ENCODE data around the gene IGFBP2.

The IGFBP2 gene

GRCh38 chr2:216681683-216682082, 48.5 kb downstream of the IGFBP2 start:
- no peak for DNase-seq (ENCODE audit: low read depth)

GRCh38 chr2:216683846-216684245, 50.6 kb downstream of the IGFBP2 start:
- no peak for DNase-seq (ENCODE audit: low read depth)

DNA sequence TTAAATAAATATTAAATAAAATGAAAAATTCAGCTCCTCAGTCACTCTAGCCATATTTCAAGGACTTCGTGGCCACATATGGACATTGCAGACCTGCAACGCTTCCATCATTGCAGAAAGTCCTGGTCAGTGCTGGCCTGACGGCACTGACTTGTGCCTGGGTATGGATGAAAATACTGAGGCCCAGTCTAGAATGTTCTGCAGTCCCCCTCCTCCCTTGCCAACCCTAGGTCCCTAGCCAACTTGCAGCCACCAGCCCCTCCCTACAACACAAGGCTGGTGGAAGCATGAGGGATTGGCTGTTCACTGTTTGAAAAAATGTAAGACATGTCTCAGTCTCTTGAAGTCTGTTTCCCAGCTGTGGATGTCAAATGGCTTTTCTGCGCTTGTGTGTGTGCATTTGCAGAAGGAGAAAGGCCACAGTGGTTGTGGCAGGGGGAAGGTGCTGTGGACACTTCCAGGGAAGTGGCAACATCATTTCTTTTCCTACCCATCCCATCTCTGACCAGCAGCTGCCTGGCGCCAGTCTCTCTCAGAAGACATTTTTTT, 52.2 kb downstream of the IGFBP2 start:
- DNase-seq (ENCODE audit: low read depth): no peak

- no peak for DNase-seq (ENCODE audit: low read depth)
Observed at GRCh38 chr2:216687111-216687510, 53.9 kb downstream of the IGFBP2 start.

DNA sequence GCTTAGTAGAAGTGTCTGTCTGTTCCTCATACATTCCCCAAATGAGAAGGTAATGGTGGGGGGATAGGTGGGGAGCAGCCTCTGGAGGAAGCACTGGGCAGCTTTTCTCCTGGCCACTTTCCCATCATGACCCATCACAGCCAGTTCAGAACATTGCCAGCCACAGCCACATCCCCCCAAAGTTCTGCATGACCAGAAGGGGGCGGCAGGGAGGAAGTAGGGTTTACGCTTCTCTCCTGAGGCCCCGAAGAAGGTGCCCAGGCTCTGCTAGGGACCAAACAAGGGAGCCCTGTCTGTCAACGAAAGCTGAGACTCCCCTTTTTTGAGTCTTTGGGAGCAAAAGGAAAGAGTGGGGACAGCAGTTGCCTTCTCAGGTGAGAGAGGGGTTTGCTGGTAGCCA, 54.4 kb downstream of the IGFBP2 start:
- DNase-seq (ENCODE audit: low read depth): no peak

GRCh38 chr2:216688731-216689340, 55.6 kb downstream of the IGFBP2 start:
- no peak for DNase-seq (ENCODE audit: low read depth)

- no peak for DNase-seq (ENCODE audit: low read depth)
Observed at GRCh38 chr2:216689397-216689796, 56.2 kb downstream of the IGFBP2 start.

- DNase-seq (ENCODE audit: low read depth): no peak
Observed at GRCh38 chr2:216690456-216690852, 57.2 kb downstream of the IGFBP2 start.

GRCh38 chr2:216690853-216691741, 57.9 kb downstream of the IGFBP2 start:
- DNase-seq (ENCODE audit: low read depth): no peak

DNA sequence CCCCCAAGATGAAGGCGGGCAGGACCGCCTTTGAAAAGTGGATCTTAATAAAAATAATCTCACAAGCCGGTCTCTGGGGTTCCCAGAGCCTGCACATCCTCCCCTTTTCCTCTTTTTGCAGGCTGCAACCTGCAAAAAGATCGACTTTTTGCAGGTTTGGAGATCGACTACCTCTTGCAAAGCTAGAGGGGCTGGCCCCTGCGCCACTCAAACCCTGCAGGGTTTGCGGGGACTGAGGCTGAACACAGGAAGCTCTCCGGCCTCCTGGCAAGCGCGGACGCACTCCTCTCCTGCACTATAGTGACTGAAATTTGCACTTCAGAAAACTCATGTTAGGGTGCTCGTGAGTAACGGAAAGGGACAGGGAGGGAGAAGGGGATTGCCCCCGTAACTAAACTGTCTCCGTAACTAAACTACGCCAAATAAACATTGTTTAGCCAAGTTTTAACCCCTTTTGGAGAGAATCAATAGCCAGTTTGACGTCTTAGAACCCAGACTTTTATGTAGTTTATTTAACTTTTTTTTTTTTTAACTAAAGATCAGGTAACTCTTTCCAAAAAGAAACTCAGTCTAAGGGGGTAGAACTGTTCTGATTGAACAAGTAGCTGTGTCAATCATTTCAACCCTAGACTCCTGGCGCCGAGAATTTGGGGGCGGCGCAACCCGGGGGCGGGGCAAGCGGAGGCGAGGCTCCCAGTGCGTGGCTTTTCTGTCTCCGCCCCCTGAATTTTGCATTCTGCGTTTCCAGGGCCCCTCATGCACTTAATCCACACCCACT, 59.6 kb downstream of the IGFBP2 start:
- DNase-seq (ENCODE audit: low read depth): peak; percentile 66

DNA sequence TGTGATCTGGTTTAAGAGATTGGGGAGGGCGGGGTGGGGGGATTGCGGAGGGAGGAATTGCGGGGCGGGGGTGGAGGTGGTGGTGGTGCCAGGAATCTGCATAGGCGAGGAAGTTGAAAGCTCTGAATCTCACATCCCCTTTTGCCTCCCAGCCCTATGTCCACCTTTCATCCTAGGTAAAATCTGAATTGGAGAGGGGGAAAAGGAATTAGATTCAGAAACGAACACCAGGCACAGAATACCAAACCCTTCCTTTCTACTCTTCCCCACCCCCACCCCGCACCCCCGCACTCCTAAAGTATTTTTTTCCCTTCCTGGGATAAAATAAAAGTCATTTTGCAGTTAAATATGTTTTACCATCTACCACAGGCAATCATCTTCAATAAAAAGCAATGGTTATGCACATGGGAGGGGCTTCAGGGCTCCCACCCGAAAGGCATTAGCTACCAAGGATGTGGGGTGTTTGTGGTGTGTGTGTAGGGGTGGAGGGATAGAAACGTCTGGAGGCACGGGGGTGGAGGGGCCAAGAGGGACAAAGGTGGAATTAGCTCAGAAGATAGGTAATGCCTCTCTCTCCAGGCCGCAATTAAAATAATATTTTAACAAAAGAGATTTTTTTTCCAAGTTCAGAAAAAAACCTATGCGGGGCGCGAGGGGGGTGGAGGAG, 60.3 kb downstream of the IGFBP2 start:
- DNase-seq (ENCODE audit: low read depth): no peak

DNA sequence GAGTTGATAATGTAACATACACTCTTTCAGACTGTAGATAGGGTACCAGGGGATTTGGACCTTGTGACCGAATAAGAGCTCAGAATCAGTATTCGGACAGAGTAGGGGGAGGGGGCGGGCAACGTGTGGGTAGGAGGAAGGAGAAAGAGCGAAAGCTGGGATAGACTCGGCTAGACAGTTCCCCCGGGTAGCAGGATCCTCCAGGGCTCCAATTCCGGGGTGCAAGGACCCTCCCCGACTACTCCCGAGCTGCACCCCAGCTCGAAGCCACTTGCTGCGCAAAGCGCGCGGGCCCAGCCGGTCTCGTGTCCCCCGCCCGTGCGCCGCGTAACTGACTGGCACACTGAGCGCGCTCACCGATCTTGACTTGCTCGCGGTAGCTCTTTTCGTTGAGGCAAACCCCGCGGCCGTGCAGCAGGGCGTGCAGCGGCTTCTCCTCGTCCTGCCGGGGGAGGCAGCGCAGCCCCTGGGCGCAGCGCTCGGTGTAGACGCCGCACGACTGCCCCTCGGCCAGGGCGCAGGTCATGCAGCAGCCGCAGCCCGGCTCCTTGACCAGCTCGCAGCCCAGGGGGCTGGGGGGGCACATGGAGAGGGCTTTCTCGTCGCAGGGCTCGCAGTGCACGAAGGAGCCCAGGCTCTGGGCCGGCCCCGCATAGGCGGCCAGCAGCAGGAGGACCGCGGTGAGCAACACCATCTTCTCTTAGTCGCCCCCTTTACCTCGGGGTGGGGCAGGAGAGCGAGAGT, 61.0 kb downstream of the IGFBP2 start:
- DNase-seq (ENCODE audit: low read depth): no peak

- no peak for DNase-seq (ENCODE audit: low read depth)
Observed at GRCh38 chr2:216694826-216695217, 61.6 kb downstream of the IGFBP2 start.

DNA sequence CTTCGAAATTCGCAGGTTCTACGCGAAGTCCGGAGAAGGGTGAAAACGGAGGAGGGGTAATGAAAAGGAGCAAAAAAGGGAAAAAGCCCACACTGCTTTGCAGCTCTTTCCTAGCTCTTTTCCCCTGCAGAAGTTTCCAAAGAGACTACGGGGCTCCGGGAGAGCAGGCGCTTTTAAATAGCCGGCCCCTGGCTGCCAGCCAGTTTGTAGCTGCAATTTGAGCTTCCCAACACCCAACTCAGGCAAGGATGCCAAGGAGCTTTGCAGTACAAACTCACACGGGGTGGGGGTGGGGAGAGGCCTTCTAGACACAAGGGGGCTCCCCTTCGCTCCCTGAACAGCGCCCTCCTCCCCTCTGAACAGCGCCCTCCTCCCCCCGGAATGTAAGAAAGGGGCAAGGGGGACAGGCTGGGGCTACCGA, 62.2 kb downstream of the IGFBP2 start, which contains the start of gene IGFBP5:
IGFBP5 (minus strand) TSS at position 149 of the 421 bp plus-strand sequence. CDS start 774 bp downstream, outside the sequence.
- DNase-seq (ENCODE audit: low read depth): no peak

DNA sequence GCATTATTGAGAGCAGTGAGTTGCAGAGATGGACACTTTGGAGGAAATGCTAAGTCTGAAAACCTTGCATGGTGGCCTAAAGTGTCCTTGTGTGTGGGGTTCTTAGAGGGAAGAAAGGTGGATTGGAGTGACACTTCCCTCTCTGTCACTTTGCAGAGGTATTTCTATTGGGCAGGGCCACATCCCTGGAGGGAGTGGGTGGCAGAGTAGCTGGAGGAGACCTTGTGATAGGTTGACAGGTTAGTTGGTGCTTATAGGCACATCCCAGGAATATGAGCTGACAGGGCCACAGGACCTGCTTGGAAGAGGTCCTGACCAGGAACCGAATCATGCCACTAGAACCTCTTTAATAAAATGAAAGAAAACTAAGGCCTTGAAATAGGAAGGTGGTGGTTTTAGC, 63.1 kb downstream of the IGFBP2 start:
- no peak for DNase-seq (ENCODE audit: low read depth)

DNA sequence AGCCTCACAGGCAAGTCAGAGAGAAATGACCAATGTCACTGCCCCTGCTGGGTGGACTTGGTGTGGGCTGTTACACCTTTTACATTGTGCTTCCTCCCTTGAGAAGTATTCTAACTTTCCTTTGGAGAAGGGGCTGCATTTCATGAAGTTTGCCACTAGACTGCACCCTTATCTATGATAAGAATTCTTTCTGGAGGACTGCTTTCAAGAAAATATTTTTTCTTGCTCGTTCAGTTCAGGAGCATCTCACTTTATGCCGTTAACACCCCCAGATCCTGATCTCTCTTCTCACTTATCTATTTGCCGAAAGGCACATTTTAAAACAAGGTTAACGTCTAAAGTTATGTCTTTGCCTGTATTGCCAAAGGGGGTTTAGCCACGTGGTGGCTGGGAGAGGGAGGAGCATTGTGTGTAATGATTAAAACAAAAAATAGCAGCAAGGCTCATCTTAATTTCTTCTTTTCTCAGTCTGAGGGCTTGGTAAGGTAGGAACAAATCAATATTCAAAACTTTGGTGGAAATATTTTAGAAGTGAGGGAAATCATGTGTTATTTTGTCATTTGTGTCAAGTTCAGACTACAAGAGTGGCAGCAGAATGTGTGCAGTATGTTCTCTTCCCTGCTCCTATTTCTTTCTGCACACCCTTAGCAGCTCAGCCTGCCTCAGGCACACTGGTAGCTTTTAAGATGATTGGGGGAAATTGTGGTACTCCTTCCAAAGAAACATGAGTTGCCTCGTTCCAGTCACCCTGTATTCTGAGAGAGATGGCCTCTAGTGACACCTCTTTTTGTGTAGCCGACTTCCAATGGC, 63.7 kb downstream of the IGFBP2 start:
- no peak for DNase-seq (ENCODE audit: low read depth)

DNA sequence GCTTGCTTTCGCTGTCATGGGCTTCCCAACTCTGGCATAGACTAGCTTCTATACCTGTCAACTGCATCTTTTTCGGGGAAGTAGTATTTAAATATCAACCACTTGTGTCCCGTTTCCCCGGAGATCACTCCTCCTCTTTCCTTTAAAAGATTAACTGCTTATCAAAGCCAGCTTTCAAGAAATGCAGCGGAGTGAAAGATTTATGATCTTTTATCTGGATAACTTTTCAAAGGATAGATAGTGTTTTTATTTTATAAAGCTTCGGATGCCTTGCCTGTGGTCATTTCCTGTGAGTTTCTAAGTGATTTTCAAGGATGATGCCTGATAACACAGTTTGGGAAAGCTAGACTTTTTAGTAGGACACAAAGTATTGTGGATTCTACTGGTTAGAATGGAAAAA, 65.1 kb downstream of the IGFBP2 start:
- no peak for DNase-seq (ENCODE audit: low read depth)

GRCh38 chr2:216698895-216699294, 65.7 kb downstream of the IGFBP2 start:
- DNase-seq (ENCODE audit: low read depth): no peak

DNA sequence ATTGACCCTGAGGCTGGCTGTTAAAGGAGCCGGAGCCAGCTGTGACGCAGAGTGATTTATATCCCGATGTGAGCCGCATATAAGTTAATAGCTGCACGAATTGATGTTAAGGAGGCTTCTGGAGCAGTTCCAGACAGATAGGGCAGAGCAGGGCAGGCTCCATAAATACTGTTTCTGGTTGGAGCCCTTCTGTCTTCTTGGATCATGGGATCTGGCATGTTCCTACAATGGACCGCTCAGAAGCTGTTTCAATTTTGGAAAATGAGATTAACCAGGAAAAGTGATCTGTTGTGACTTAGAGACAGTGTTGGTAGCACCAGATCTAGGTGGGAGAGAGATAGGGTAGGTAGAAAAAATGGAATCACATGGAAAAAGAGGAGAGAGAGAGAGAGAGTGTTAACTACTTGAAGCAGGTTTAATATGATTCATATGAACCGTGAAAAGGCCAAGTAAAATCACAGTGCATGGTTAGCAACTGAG, 66.9 kb downstream of the IGFBP2 start:
- no peak for DNase-seq (ENCODE audit: low read depth)

DNA sequence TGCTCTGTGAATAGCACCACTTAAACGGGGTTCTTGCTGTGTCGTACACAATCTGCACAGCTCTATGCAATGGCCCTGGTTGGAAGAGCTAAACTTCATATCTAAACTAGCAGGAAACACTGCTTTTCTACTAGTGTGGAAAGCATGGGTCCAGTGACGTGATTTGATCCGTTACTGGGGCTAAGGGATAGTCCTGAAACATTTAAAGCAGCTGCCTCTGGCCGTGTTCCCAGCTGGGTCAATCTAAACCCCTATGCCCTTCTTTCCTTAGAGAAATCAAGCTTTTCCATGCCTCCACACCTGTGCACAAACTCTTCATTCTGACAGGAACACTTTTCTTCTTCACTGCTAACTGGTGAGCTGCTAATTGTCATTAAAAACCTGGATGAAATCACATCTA, 67.6 kb downstream of the IGFBP2 start:
- DNase-seq (ENCODE audit: low read depth): no peak
